ENCODE measurements around the gene INS. TPM values are rescaled to one million over a fixed set of nuclear protein-coding genes. Genes with fewer than 3 reads are reported as not detected.
A peak's percentile ranks its signal among the peaks of the same experiment; 100 is the strongest.

Gene INS
- total and polyA plus RNA-seq, 3 experiments from 2014 or later: not detected

- Histone ChIP-seq H3K27ac (ENCODE audit: low read depth, low read length) (no peak overlapping the region), H3K36me3 (ENCODE audit: insufficient read depth, low read length) (no peaks in the 10 kb centered on the region), H3K4me3 (ENCODE audit: low read length) (no peak overlapping the region), H3K9me3 (ENCODE audit: low read length) (no peaks in the 10 kb centered on the region), H3K4me1 (ENCODE audit: insufficient read depth, low read length) (no peaks in the 10 kb centered on the region), H3K27me3 (ENCODE audit: insufficient read depth, low read length, poor library complexity, severe bottlenecking) (no peaks in the 10 kb centered on the region)
- Mint-ChIP-seq H3K4me1 (no peaks in the 10 kb centered on the region), H3K27ac (no peak overlapping the region), H3K9me3 (no peaks in the 10 kb centered on the region), H3K4me3 (no peak overlapping the region), H3K36me3 (no peaks in the 10 kb centered on the region), H3K27me3 (no peaks in the 10 kb centered on the region)
- ChIA-PET CTCF (no interaction called here), POLR2A (no interaction called here)
- no peak for DNase-seq
Observed at GRCh38 chr11:2174361-2174760, 13.4 kb upstream of the INS start.

GRCh38 chr11:2173761-2174160, 12.8 kb upstream of the INS start:
- H3K4me3 Mint-ChIP-seq: no peak overlapping the region
- H3K9me3 Mint-ChIP-seq: no peaks in the 10 kb centered on the region
- POLR2A ChIA-PET: no interaction called here
- H3K4me1 Mint-ChIP-seq: no peaks in the 10 kb centered on the region
- H3K36me3 ChIP-seq (ENCODE audit: insufficient read depth, low read length): no peaks in the 10 kb centered on the region
- no peaks in the 10 kb centered on the region for H3K4me1 ChIP-seq (ENCODE audit: insufficient read depth, low read length)
- no peaks in the 10 kb centered on the region for H3K27me3 Mint-ChIP-seq
- H3K27ac Mint-ChIP-seq: no peak overlapping the region
- no peak for DNase-seq
- no peak overlapping the region for H3K4me3 ChIP-seq (ENCODE audit: low read length)
- CTCF ChIA-PET: no interaction called here
- no peak overlapping the region for H3K27ac ChIP-seq (ENCODE audit: low read depth, low read length)
- H3K9me3 ChIP-seq (ENCODE audit: low read length): no peaks in the 10 kb centered on the region
- no peaks in the 10 kb centered on the region for H3K36me3 Mint-ChIP-seq
- no peaks in the 10 kb centered on the region for H3K27me3 ChIP-seq (ENCODE audit: insufficient read depth, low read length, poor library complexity, severe bottlenecking)

GRCh38 chr11:2173150-2173693, 12.2 kb upstream of the INS start:
- Mint-ChIP-seq H3K27me3 (no peaks in the 10 kb centered on the region), H3K9me3 (no peaks in the 10 kb centered on the region), H3K4me3 (no peak overlapping the region), H3K27ac (no peak overlapping the region), H3K36me3 (no peaks in the 10 kb centered on the region), H3K4me1 (no peaks in the 10 kb centered on the region)
- Histone ChIP-seq H3K9me3 (ENCODE audit: low read length) (no peaks in the 10 kb centered on the region), H3K4me1 (ENCODE audit: insufficient read depth, low read length) (no peaks in the 10 kb centered on the region), H3K4me3 (ENCODE audit: low read length) (no peak overlapping the region), H3K27ac (ENCODE audit: low read depth, low read length) (no peak overlapping the region), H3K36me3 (ENCODE audit: insufficient read depth, low read length) (no peaks in the 10 kb centered on the region), H3K27me3 (ENCODE audit: insufficient read depth, low read length, poor library complexity, severe bottlenecking) (no peaks in the 10 kb centered on the region)
- no peak for DNase-seq
- POLR2A ChIA-PET: no interaction called here
- CTCF ChIA-PET: no interaction called here

DNA sequence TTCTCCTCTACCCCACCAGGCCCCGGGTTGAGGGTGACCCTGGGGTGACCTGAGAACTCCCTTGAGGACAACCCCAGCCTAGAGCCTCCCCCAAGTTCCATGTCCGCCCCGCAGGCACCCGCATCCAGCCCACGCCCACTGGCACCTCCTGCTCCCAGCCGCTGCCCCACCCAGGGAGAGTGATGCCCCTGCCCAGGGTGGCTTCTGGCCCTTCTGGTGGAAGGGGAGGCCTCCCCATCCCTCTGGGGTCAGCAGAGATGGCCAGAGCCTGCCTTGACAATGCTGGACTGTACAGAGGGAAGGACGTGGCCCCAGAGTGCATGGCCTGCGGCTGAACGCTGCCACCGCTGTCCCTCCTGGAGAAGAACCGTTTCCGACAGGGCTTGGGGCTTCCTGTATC, 11.7 kb upstream of the INS start:
- Mint-ChIP-seq H3K4me3 (no peak overlapping the region), H3K9me3 (no peaks in the 10 kb centered on the region), H3K4me1 (no peaks in the 10 kb centered on the region), H3K27ac (no peak overlapping the region), H3K36me3 (no peaks in the 10 kb centered on the region), H3K27me3 (peaks cover 3 to 4% of the 10 kb centered on the region in 2 donors)
- ChIA-PET POLR2A (no interaction called here), CTCF (no interaction called here)
- DNase-seq: no peak
- no peaks in the 10 kb centered on the region for H3K9me3 ChIP-seq (ENCODE audit: low read length)
- H3K36me3 ChIP-seq (ENCODE audit: insufficient read depth, low read length): no peaks in the 10 kb centered on the region
- H3K4me1 ChIP-seq (ENCODE audit: insufficient read depth, low read length): no peaks in the 10 kb centered on the region
- H3K27me3 ChIP-seq (ENCODE audit: insufficient read depth, low read length, poor library complexity, severe bottlenecking): no peaks in the 10 kb centered on the region
- H3K4me3 ChIP-seq (ENCODE audit: low read length): no peak overlapping the region
- H3K27ac ChIP-seq (ENCODE audit: low read depth, low read length): no peak overlapping the region

DNA sequence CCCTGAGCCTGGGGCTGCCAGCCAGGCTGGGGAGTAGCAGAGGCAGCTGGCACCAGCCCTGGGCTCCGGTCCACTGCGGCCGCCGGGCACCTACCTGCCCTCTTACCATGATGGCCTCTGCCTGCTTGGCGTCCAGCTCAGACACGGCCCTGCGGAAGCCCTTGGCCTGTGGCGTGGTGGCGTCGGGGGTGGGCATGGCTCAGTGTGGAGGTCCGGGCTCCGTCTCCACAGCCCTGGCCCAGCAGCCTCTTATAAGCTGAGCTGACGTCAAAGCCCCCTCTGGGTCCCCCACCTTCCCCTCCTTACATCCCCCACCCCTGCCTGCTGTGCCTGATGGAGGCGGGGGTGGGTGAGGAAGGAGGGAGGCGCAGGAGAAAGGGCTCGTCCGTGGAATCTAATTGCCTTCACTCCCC, 10.6 kb upstream of the INS start, which contains the start of gene TH:
Gene TH, minus strand, starts transcription at position 225 of the 413 bp plus-strand sequence. Its CDS starts 29 bp downstream, at position 196.
- no peak within 1 kb of the TSS for H3K27ac Mint-ChIP-seq
- H3K27ac ChIP-seq (ENCODE audit: low read depth, low read length): no peak within 1 kb of the TSS
- DNase-seq: no peak
- no peaks in the 10 kb centered on the region for H3K9me3 Mint-ChIP-seq
- H3K27me3 ChIP-seq (ENCODE audit: insufficient read depth, low read length, poor library complexity, severe bottlenecking): no peaks in the 10 kb centered on the region
- no peaks in the 10 kb centered on the region for H3K4me1 Mint-ChIP-seq
- ChIA-PET CTCF (no interaction called here), POLR2A (no interaction called here)
- no peaks in the 10 kb centered on the region for H3K36me3 ChIP-seq (ENCODE audit: insufficient read depth, low read length)
- no peak within 1 kb of the TSS for H3K4me3 ChIP-seq (ENCODE audit: low read length)
- H3K27me3 Mint-ChIP-seq: peaks cover 3 to 4% of the 10 kb centered on the region in 2 donors
- no peaks in the 10 kb centered on the region for H3K4me1 ChIP-seq (ENCODE audit: insufficient read depth, low read length)
- H3K4me3 Mint-ChIP-seq: peak within 1 kb of the TSS in 1 of 7 donors; percentile 36
- no peaks in the 10 kb centered on the region for H3K36me3 Mint-ChIP-seq
- H3K9me3 ChIP-seq (ENCODE audit: low read length): no peaks in the 10 kb centered on the region

DNA sequence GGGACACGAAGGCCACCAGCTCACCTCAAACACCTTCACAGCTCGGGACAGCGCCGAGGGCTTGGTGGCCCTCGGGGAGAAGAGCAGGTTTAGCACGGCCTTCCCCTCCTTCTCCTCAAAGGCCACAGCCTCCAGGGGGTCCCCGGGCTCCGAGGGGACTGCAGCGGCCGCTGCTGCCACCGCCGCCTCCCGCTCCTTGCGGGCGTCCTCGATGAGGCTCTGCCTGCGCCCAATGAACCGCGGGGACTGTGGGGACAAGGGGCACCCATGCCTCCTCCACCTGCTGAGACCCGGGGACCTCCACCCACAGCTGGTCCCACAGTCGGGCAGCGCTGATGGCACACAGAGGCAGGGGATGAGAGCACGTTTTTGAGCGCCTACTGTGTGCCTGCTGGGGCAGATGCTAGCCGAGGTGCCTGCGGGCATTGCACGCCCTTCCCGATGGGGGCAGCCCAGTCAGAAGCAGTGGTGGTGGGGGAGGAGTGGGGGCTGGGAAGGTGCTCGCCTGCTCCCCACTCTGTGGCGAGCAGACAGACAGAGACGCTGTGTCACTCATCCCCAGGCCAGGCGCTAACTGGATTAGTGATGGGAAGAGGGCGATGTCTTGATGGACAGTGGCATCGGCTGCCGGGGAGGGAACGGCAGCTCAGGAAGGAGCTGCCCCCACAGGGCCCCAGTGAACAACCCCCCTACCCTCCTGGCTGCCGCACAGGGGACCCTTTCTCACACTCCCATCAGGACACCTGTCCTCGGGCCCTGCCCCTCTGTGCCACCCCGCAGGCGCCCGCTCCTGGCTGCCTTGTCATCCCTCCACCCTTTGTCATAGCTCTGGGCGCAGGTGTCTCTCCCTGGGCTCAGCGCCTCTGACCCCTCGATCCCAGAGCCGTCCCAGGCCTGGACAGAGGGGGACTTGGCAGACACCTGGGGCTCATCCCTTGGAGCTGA, 8.9 kb upstream of the INS start:
- Histone ChIP-seq H3K27me3 (ENCODE audit: insufficient read depth, low read length, poor library complexity, severe bottlenecking) (no peaks in the 10 kb centered on the region), H3K9me3 (ENCODE audit: low read length) (no peaks in the 10 kb centered on the region), H3K36me3 (ENCODE audit: insufficient read depth, low read length) (no peaks in the 10 kb centered on the region), H3K4me3 (ENCODE audit: low read length) (no peak overlapping the region), H3K4me1 (ENCODE audit: insufficient read depth, low read length) (no peaks in the 10 kb centered on the region), H3K27ac (ENCODE audit: low read depth, low read length) (no peak overlapping the region)
- POLR2A ChIA-PET: no interaction called here
- Mint-ChIP-seq H3K9me3 (no peaks in the 10 kb centered on the region), H3K27me3 (peaks cover 3 to 4% of the 10 kb centered on the region in 2 donors), H3K27ac (no peak overlapping the region), H3K4me3 (no peak overlapping the region), H3K36me3 (no peaks in the 10 kb centered on the region), H3K4me1 (no peaks in the 10 kb centered on the region)
- CTCF ChIA-PET: interaction anchor here (1.3 to 2.6 kb wide), 3 partner anchors 19 to 251 kb away, joined by 3 to 10 read pairs (median 3); no protein-coding TSS in a partner anchor
- DNase-seq: no peak

DNA sequence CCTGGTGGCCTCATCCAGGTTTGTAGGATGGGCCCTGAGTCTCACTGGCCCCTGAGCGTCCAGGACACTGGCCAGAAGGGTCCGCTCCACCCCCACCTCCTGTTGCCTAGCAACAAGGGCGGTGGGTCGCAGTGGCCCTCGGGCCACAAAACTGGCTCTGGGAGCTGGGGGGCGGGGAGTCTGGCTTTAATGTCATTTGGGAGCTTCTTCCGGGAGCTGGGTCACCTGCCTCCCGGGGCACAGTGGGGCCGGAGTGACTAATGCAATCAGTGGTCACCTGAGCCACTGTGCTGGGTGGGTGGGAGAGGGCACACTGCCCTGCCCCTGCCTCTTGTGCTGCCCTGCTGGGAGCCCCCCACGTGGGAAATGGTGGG, 8.0 kb upstream of the INS start:
- Mint-ChIP-seq H3K27me3 (peaks cover 3 to 6% of the 10 kb centered on the region in 2 donors), H3K9me3 (no peaks in the 10 kb centered on the region), H3K4me1 (no peaks in the 10 kb centered on the region), H3K36me3 (no peaks in the 10 kb centered on the region), H3K4me3 (no peak overlapping the region), H3K27ac (no peak overlapping the region)
- H3K27me3 ChIP-seq (ENCODE audit: insufficient read depth, low read length, poor library complexity, severe bottlenecking): no peaks in the 10 kb centered on the region
- DNase-seq: no peak
- H3K4me3 ChIP-seq (ENCODE audit: low read length): no peak overlapping the region
- ChIA-PET POLR2A (no interaction called here), CTCF (interaction anchor here (1.3 to 2.6 kb wide), 2 partner anchors 18 to 251 kb away, joined by 3 to 10 read pairs; no protein-coding TSS in a partner anchor)
- H3K9me3 ChIP-seq (ENCODE audit: low read length): no peaks in the 10 kb centered on the region
- H3K36me3 ChIP-seq (ENCODE audit: insufficient read depth, low read length): no peaks in the 10 kb centered on the region
- H3K27ac ChIP-seq (ENCODE audit: low read depth, low read length): no peak overlapping the region
- no peaks in the 10 kb centered on the region for H3K4me1 ChIP-seq (ENCODE audit: insufficient read depth, low read length)

GRCh38 chr11:2168286-2169004, 7.4 kb upstream of the INS start:
- Mint-ChIP-seq H3K27ac (no peak overlapping the region), H3K9me3 (no peaks in the 10 kb centered on the region), H3K4me3 (no peak overlapping the region), H3K4me1 (no peaks in the 10 kb centered on the region), H3K27me3 (peaks cover 3 to 9% of the 10 kb centered on the region in 2 donors), H3K36me3 (no peaks in the 10 kb centered on the region)
- no peaks in the 10 kb centered on the region for H3K36me3 ChIP-seq (ENCODE audit: insufficient read depth, low read length)
- no peaks in the 10 kb centered on the region for H3K9me3 ChIP-seq (ENCODE audit: low read length)
- H3K27me3 ChIP-seq (ENCODE audit: insufficient read depth, low read length, poor library complexity, severe bottlenecking): no peaks in the 10 kb centered on the region
- no peak overlapping the region for H3K4me3 ChIP-seq (ENCODE audit: low read length)
- POLR2A ChIA-PET: no interaction called here
- DNase-seq: no peak
- H3K4me1 ChIP-seq (ENCODE audit: insufficient read depth, low read length): no peaks in the 10 kb centered on the region
- CTCF ChIA-PET: interaction anchor here (1.0 to 4.8 kb wide), 3 partner anchors 17 to 252 kb away, joined by 3 to 22 read pairs (median 10); no protein-coding TSS in a partner anchor
- no peak overlapping the region for H3K27ac ChIP-seq (ENCODE audit: low read depth, low read length)
